Measurements from ENCODE around the gene SLC7A7. TPM values are rescaled to one million over a fixed set of nuclear protein-coding genes. Genes with fewer than 3 reads are reported as not detected.

The SLC7A7 gene
- total and polyA plus RNA-seq, 2 of the 13 experiments (the other 11 are each of a cell fraction or from before 2014, with no cell fraction given) = 0.13 to 0.63 TPM

GRCh38 chr14:22822571-22823098 lies 7.4 kb upstream of the SLC7A7 start (continued):
- TF ChIP-seq ARID5B (CRISPR knock-in tag; IDR thresholded peaks at IDR 0.05) (peak; percentile 59), SRF (IDR thresholded peaks at IDR 0.05; ENCODE audit: low read depth, low read length) (0 out of 2 replicates have a peak, but pooled peaks have one; percentile 6), ZFX (CRISPR knock-in tag; IDR thresholded peaks at IDR 0.05; ENCODE audit: low read depth) (0 out of 2 replicates have a peak, but pooled peaks have one; percentile 26), BORCS8-MEF2B (CRISPR knock-in tag; IDR thresholded peaks at IDR 0.05) (0 out of 2 replicates have a peak, but pooled peaks have one; percentile 13), HINFP (CRISPR knock-in tag; IDR thresholded peaks at IDR 0.05; ENCODE audit: low read depth) (0 out of 2 replicates have a peak, but pooled peaks have one; percentile 37), POGK (CRISPR knock-in tag; conservative IDR thresholded peaks at IDR 0.05) (peak; percentile 6; the same call in 1 of the 2 replicates), MED8 (CRISPR knock-in tag; IDR thresholded peaks at IDR 0.05; ENCODE audit: insufficient replicate concordance) (peak; percentile 43), ZNF549 (CRISPR knock-in tag; IDR thresholded peaks at IDR 0.05) (0 out of 2 replicates have a peak, but pooled peaks have one; percentile 13), CTCF (CRISPR knock-in tag; IDR thresholded peaks at IDR 0.05) (peak; percentile 93), KMT2B (CRISPR knock-in tag; IDR thresholded peaks at IDR 0.05) (no peak; the same call in 1 of the 2 replicates), IRF2 (CRISPR knock-in tag; IDR thresholded peaks at IDR 0.05) (peak; percentile 55; the same call in 1 of the 2 replicates), ZNF574 (CRISPR knock-in tag; IDR thresholded peaks at IDR 0.05) (peak; percentile 59; the same call in 1 of the 2 replicates), SMAD9 (CRISPR knock-in tag; IDR thresholded peaks at IDR 0.05) (no peak), HMGXB4 (CRISPR knock-in tag; IDR thresholded peaks at IDR 0.05; ENCODE audit: borderline replicate concordance in 1 of 2, low read depth in 1 of 2) (peak; percentile 54 to 96; a peak in 3 of 4 replicates)

All from HepG2 (cell line).